A673 (cell line): ENCODE data around the gene TAS2R8. TPM values are rescaled to one million over a fixed set of nuclear protein-coding genes. Genes with fewer than 3 reads are reported as not detected.
"Not testable (repeated sequence)": the region's sequence is repeated elsewhere in the genome, so short reads cannot be mapped to it uniquely, and the experiment has no call there.

Source experiments
- BruUV-seq: library from RNA; stranded (reverse); fragments of 400-500 nt; replicated peaks from 2 replicates; lab custom pipeline; 2021; lab: Mats Ljungman, UMichigan
- CTCF ChIA-PET: fragments of 300-600 bp; sonication (Branson Sonifier 250); formaldehyde crosslinking; loops from one replicate; lab custom pipeline; 2022; ENCODE audit warnings: antibody characterized with exemption; lab: Charles Lee
- POLR2A ChIA-PET: fragments of 300-600 bp; sonication (Branson Sonifier 250); formaldehyde crosslinking; loops from one replicate; lab custom pipeline; 2022; ENCODE audit warnings: antibody characterized with exemption; ENCODE audit not compliant: low non-redundant PET; lab: Charles Lee
- DNase-seq: peaks from one replicate; pipeline ENCODE4 v3.0.0-alpha.2; 2015; ENCODE audit warnings: low spot score
- H3K27ac ChIP-seq: fragments of 200-600 bp; sonication (generic); 2 replicates; pipeline ENCODE4 v1.5.1; 2016; ENCODE audit warnings: mixed run types, low read depth, mild to moderate bottlenecking, mixed read lengths, antibody characterized with exemption, low read length; ENCODE audit not compliant: poor library complexity, severe bottlenecking
- H3K27me3 ChIP-seq: fragments of 200-600 bp; sonication (generic); replicated peaks from 2 replicates; pipeline ENCODE4 v1.6.1; 2017; ENCODE audit warnings: mixed run types, low read depth, mild to moderate bottlenecking, mixed read lengths, antibody characterized with exemption, low read length; ENCODE audit not compliant: insufficient read depth, poor library complexity
- H3K36me3 ChIP-seq: fragments of 200-600 bp; sonication (generic); 2 replicates; pipeline ENCODE4 v1.6.1; 2016; ENCODE audit warnings: mixed run types, mild to moderate bottlenecking, mixed read lengths, antibody characterized with exemption, low read length; ENCODE audit not compliant: insufficient read depth, poor library complexity, severe bottlenecking
- H3K4me1 ChIP-seq: fragments of 200-600 bp; sonication (generic); 2 replicates; pipeline ENCODE4 v1.6.1; 2017; ENCODE audit warnings: mixed run types, mild to moderate bottlenecking, mixed read lengths, antibody characterized with exemption, low read length; ENCODE audit not compliant: insufficient read depth, poor library complexity, severe bottlenecking
- H3K4me3 ChIP-seq: fragments of 200-600 bp; sonication (generic); 2 replicates; pipeline ENCODE4 v1.5.1; 2016; ENCODE audit warnings: low read depth, mixed run types, mild to moderate bottlenecking, mixed read lengths, low read length; ENCODE audit not compliant: poor library complexity, severe bottlenecking
- H3K9me3 ChIP-seq: fragments of 200-600 bp; sonication (generic); 2 replicates; pipeline ENCODE4 v1.6.1; 2016; ENCODE audit warnings: mixed run types, low read depth, mild to moderate bottlenecking, mixed read lengths, antibody characterized with exemption, low read length; ENCODE audit not compliant: poor library complexity, severe bottlenecking
- CTCF ChIP-seq: fragments of 300-800, 200-600 bp; sonication (generic); conservative IDR thresholded peaks from 2 replicates; pipeline ENCODE4 v1.5.1; 2017; ENCODE audit warnings: low read depth, mild to moderate bottlenecking, antibody characterized with exemption, low read length, moderate library complexity, mixed read lengths
- EZH2 ChIP-seq: fragments of 200-600 bp; sonication (generic); IDR thresholded peaks from 2 replicates; pipeline ENCODE4 v1.6.1; 2017; ENCODE audit warnings: borderline replicate concordance, low read depth, mild to moderate bottlenecking, mixed read lengths, antibody characterized with exemption, low read length; ENCODE audit not compliant: poor library complexity, severe bottlenecking
- intact Hi-C: fragments of 100-400 bp; cut with micrococcal nuclease; formaldehyde crosslinking; loops from one replicate; pipeline ENCODE4 v1.10.0; 2022; ENCODE audit not compliant: unreplicated experiment
- total RNA-seq: library from RNA; stranded (reverse); gene quantifications from 2 replicates; pipeline ENCODE4 v1.2.3, GENCODE V29; 2021

The TAS2R8 gene
- total RNA-seq, 1 experiment from 2014 or later, result not detected

- no peak for DNase-seq
- intact Hi-C loops, result no loop called here
- no peak within 1 kb of the TSS for H3K27ac ChIP-seq
- ChIA-PET POLR2A (no interaction called here), CTCF (no interaction called here)
- BruUV-seq, result no TSS peak
- H3K4me3 ChIP-seq, result no peak within 1 kb of the TSS
- no peaks in the 10 kb centered on the region for H3K9me3 ChIP-seq
- no peaks in the 10 kb centered on the region for H3K4me1 ChIP-seq
- TF ChIP-seq CTCF, result no peak
- no peak for TF ChIP-seq EZH2
- H3K36me3 ChIP-seq, result no peaks in the 10 kb centered on the region
- no peaks in the 10 kb centered on the region for H3K27me3 ChIP-seq
Measured at GRCh38 chr12:10810068-10810467, 3.0 kb upstream of the TAS2R8 start, which contains the start of gene TAS2R9. Gene TAS2R9 (minus strand): TSS chr12:10810168. CDS start chr12:10810075, 93 bp downstream.

- Histone ChIP-seq H3K36me3 (no peaks in the 10 kb centered on the region), H3K27me3 (peaks cover 5% of the 10 kb centered on the region), H3K27ac (no peak within 1 kb of the TSS), H3K9me3 (no peaks in the 10 kb centered on the region), H3K4me1 (no peaks in the 10 kb centered on the region), H3K4me3 (no peak within 1 kb of the TSS)
- CTCF ChIA-PET, result no interaction called here
- BruUV-seq, result no TSS peak
- no peak for TF ChIP-seq EZH2
- intact Hi-C loops, result no loop called here
- no peak for DNase-seq
- POLR2A ChIA-PET, result no interaction called here
Measured at GRCh38 chr12:10802587-10802986, 4.5 kb downstream of the TAS2R8 start, which contains the start of gene TAS2R7. Gene TAS2R7 (minus strand): TSS chr12:10802627. CDS start chr12:10802570, 57 bp downstream.

GRCh38 chr12:10801741-10802140 is 5.3 kb downstream of the TAS2R8 start:
- BruUV-seq, result no TSS peak
- Histone ChIP-seq H3K36me3 (no peaks in the 10 kb centered on the region), H3K27me3 (peaks cover 5% of the 10 kb centered on the region), H3K9me3 (no peaks in the 10 kb centered on the region), H3K4me3 (no peak overlapping the region), H3K4me1 (no peaks in the 10 kb centered on the region), H3K27ac (no peak overlapping the region)
- intact Hi-C loops, result no loop called here
- DNase-seq, result no peak
- POLR2A ChIA-PET, result no interaction called here
- CTCF ChIA-PET, result no interaction called here
- TF ChIP-seq CTCF (no peak), EZH2 (no peak)

GRCh38 chr12:10794222-10794621 is 12.9 kb downstream of the TAS2R8 start:
- TF ChIP-seq CTCF (no peak), EZH2 (no peak)
- Histone ChIP-seq H3K27ac (no peak overlapping the region), H3K36me3 (no peaks in the 10 kb centered on the region), H3K9me3 (no peaks in the 10 kb centered on the region), H3K4me3 (no peak overlapping the region), H3K27me3 (no peaks in the 10 kb centered on the region), H3K4me1 (no peaks in the 10 kb centered on the region)
- DNase-seq, result no peak
- no TSS peak for BruUV-seq
- POLR2A ChIA-PET, result no interaction called here
- intact Hi-C loops, result no loop called here
- CTCF ChIA-PET, result no interaction called here

- BruUV-seq, CTCF ChIA-PET, intact Hi-C loops: not testable (repeated sequence)
Measured at GRCh38 chr12:10791769-10792168, 15.3 kb downstream of the TAS2R8 start.

More at GRCh38 chr12:10791769-10792168, 15.3 kb downstream of the TAS2R8 start:
- H3K27ac ChIP-seq, H3K27me3 ChIP-seq, DNase-seq, H3K9me3 ChIP-seq, H3K4me1 ChIP-seq, H3K36me3 ChIP-seq, POLR2A ChIA-PET, H3K4me3 ChIP-seq: not testable (repeated sequence)
